Subcutaneous adipose tissue (tissue), 4 donors: Measurements from ENCODE around the gene MSGN1. TPM values are rescaled to one million over a fixed set of nuclear protein-coding genes. Genes with fewer than 3 reads are reported as not detected.

Experiments
- CTCF ChIP-seq: fragments of 450-650 bp; IDR thresholded peaks from one replicate; pipeline ENCODE4 v1.5.1; 2016; ENCODE audit warnings: low read depth, mild to moderate bottlenecking, control low read depth, antibody characterized with exemption, moderate library complexity
- total RNA-seq, 4 donors: library from RNA; depleted of rRNA; stranded (reverse); fragments of >200 nt; gene quantifications; one replicate each; pipeline ENCODE4 v1.1.0, GENCODE V29; 2016

Gene MSGN1
- total RNA-seq, 4 donors from 2014 or later, result not detected

GRCh38 chr2:17864676-17865075 is 48.4 kb downstream of the MSGN1 start:
- no peak for TF ChIP-seq CTCF

GRCh38 chr2:17867133-17867532 is 50.9 kb downstream of the MSGN1 start:
- TF ChIP-seq CTCF, result no peak

Other genes starting within 250 kb of the MSGN1 start
- 10 to 100 TPM; 12.8 to 26.6 (median 16.8) TPM for gene SMC6, start 62.6 kb upstream of the MSGN1 start, total RNA-seq
- 1 to 10 TPM; 4.5 to 9.1 (median 5.9) TPM for gene GEN1, start 62.3 kb upstream of the MSGN1 start, total RNA-seq
- 1 to 10 TPM; 2.2 to 5.9 (median 4.6) TPM for gene KCNS3, start 62.2 kb downstream of the MSGN1 start, total RNA-seq